HG03571 (cell line): ENCODE results near the gene CHDH.

Source experiments
- ATAC-seq: cut with Tn5 transposase; IDR thresholded peaks from one replicate; pipeline ENCODE4 v1.9.1; 2021; ENCODE audit not compliant: unreplicated experiment

The CHDH gene

DNA sequence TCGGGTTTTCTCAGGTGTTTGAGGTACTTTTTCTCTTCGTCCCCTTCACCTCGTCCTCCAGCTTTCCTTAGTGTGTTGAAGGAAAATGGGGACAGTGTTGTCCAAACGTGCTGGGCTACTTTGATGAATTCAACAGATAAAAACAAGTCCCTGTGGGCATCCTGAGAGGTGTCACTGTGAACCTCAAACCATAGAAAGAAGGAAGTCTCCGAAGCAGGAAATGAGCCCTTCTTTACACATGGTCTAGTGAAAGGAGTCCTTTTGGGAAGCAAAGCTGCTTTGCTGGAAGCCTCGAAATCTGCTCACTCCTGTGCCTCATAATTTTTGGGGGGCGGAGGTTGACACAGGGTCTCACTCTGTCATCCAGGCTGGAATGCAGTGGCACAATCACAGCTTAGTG, 10.7 kb upstream of the CHDH start:
- peak; percentile 50 for ATAC-seq

- no peak for ATAC-seq
Measured at GRCh38 chr3:53850895-53851294, 4.7 kb upstream of the CHDH start.

DNA sequence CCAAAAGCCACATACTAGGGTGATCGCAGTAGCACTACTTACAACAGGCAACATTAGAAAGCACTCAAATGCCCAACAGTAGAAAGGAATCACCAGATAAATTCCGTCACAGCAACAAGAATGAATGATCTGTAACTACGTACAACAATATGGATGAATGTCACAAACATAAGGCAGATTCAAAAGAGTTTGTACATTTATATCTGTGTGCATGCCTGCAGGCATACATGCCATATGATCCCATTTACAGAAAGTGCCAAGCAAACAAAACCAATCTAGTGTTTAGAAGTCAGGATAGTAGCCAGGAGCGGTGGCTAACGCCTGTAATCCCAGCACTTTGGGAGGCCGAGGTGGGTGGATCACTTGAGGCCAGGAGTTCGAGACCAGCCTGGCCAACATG, 3.7 kb upstream of the CHDH start:
- ATAC-seq, result no peak

- no peak for ATAC-seq
Measured at GRCh38 chr3:53846851-53847155, 584 bp upstream of the CHDH start.

DNA sequence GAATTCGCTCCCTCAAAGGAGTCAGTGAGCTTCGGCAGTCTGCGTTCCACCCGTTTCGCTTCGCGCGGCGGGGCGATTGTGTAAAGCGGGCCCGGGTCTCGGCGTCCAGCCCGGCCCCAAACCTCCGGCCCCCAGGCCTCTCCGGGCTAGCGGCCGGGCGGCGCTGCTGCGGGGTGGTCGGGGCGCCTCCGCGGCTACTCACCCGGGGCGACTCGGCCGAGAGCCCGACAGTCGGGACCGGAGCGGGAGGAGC, 412 bp downstream of the CHDH start:
- no peak for ATAC-seq

DNA sequence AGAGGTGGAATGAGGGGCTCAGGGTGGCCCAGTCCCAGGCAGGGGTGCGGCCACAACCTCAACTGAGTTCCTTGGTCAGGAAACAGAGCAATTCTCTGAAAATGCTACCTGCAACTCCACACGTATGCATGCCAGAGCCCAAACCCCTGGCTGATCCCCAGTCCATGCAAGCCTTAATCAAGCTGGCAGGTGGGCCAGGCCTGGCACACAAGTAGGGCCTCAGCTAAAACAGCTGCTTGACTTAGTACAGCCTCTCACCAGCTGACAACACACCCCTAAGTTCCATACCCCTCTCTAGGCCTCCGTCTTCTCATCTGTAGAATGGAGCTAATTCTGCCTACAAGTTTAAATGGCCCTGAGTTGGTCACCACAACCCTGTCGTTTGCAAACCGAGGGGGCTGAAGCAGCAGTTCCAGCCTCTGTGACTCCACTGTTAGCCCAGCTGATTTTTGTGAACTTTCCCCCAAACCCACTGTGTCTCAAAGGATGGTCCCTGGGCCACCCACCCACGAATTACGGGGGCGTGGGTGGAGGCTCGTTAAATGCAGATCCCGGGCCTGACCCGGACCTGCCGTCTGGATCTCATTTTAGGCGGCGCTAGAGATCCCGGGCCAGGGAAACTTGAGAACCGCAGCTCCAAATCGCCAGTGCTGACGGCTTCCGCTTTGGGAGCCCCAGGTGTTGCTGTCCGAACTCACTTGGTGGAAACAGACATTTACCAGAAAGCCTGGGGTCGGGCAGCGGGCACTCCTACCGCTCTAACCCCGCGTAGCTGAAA, 927 bp downstream of the CHDH start:
- peak; percentile 17 for ATAC-seq

DNA sequence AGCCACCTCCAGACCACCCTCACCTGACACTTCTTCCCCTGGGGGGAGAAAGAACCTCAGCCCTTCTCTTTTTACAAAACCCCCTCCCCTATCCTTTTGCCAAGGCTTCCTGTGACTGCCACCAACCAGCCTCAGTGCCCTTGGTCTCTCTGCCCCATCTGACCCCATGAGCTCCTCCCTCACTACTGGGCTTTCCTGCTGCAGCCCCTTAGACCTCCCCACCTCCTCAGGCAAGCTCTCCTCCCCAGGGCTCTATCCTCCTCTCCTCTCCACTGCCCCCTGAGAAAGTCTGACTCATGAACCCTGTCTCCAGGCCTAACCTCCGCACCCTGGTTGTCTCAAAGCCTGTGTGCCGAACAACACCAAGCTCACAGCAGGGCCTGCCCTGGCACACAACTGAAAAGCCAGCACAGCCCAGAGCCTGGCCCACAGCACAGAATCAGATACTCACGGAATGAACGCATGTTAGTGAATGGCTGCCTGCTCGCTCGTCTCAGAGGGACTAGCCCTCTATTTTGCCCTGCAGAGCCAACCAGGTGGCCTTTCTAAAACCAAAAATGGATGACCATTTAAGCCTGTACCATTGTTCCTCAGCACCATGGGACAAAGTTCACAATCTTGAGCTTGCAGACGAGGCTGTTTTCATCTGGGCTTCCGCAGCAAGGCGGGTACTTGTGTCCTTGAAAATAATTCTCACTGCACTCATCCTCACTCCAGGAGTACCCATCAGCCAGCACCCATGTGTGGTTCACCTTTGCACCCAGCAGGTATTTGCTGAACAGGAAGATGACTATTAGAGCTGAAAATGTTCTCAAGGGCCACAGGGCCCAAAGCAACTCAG, 1.7 kb downstream of the CHDH start:
- no peak for ATAC-seq

GRCh38 chr3:53843195-53844177, 2.7 kb downstream of the CHDH start:
- peak; percentile 50 for ATAC-seq

GRCh38 chr3:53842436-53843194, 3.6 kb downstream of the CHDH start:
- no peak for ATAC-seq

GRCh38 chr3:53841296-53841695, 4.9 kb downstream of the CHDH start:
- ATAC-seq, result no peak

GRCh38 chr3:53837331-53837730, 8.9 kb downstream of the CHDH start:
- no peak for ATAC-seq

GRCh38 chr3:53836084-53836872, 9.9 kb downstream of the CHDH start:
- ATAC-seq, result no peak

- ATAC-seq, result no peak
Measured at GRCh38 chr3:53835257-53835656, 11.0 kb downstream of the CHDH start.

DNA sequence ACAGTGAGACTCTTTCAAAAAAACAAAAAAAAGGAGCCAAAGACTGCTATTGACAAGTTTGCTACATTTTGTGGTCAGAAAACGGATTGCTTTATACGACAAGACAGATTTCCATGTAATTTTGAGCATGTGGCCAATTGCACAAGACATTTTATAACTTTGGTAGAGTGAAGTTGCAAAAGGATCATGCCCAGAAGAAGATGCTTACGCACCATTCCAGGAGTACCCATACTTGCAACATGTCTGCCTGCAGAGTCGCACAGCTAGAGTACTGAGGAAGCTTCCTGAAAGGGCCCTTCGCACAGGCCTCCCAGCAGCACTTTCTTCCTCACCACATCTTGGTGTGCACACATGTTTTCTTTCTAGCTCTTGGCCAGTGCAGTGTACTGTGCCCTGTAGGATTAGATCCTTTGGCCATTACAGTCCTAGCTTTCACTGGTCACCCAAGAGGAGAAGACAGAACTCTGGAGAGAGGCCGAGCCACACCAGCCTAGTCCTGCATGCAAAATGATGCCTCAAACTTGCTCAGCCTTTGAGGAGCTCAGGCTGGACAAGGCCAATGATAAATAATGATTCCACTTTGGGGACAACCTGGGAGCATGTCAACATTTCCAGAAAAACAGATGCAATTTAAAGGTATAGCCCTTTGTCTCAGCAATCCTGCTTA, 11.7 kb downstream of the CHDH start:
- ATAC-seq, result no peak

DNA sequence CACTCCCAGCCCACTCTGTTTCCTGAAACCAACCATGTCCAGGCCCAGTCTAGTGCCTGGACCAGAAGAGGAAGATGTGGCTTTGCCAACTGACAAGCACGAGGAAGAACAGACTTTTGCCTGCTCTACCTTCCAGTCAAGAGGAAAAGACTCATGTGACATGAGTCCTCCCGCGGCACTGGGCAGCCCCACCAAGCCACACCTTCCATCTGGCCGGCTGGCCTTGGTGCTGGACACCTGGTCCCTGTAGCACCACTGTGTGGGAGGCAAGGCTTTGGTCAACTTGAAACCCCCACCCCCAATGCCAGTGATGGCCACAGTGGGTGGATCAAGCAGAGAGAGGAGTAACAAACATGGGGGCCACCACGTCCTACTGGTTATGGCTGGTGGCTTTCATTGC, 12.5 kb downstream of the CHDH start:
- ATAC-seq, result no peak

DNA sequence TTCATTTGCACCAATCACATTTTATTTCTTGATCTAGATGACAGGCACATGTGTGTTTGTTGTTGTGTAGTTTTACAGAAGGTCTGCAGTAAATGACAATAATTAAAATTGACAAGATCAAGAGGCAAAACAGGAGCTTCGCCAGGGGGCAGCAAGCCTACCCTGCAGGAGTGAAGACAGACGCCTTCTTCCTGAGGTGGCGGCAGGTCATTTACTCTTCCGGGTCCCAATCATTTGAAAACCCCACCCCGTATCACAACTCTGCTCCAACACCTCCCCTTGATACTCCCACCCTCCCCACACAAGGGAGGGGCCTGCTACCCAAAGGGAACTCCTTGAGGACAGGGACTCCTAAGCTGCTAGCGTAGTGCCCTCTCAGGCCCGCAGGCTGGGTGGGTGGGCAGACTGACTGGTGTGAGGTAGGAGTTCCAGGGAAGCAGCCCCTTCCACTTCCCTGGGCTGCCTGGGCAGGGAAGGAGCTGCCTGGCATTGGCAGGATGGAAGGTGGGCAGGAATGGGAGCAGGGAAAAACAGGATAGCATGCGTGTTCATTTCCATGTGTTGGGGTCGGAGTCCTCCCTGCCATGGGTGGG, 13.1 kb downstream of the CHDH start:
- ATAC-seq, result no peak

GRCh38 chr3:53830944-53831343, 15.3 kb downstream of the CHDH start:
- ATAC-seq, result no peak

DNA sequence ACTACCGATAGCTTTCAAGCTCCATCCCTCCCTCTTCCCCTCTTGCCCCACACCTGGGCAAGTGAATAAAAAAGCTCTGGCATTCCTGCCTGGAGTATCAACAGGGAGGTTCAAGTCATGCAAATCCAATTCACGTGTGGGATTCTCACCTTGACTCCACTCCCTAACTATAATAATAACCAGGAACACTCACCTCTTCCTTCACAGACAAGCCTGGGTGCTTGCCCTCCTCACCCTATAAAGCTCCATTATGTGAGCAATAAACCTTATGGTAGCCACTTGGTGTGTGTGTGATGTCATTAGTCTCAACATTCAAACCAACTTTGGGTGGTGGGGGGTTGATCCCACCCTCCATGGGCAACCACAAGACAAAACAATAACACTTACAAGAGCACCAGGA, 16.6 kb downstream of the CHDH start:
- ATAC-seq, result no peak

DNA sequence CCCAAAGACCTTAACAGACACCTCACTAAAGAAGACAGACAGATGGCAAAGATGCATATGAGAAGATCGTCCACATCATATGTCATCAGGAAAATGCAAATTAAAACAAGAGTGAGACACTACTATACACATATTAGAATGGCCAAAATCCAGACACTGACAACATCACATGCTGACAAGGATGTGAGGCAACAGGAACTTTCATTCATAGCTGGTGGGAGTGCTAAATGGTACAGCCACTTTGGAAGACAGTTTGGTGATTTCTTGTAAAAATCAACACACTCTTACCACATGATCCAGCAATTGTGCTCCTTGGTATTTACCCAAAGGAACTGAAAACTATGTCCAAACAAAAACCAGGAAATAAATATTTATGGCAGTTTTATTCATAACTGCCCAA, 17.6 kb downstream of the CHDH start:
- ATAC-seq, result no peak
